ENCODE data around the gene RC3H2.
A peak's percentile ranks its signal among the peaks of the same experiment; 100 is the strongest.
"Not testable (repeated sequence)": the region's sequence is repeated elsewhere in the genome, so short reads cannot be mapped to it uniquely, and the experiment has no call there.

The RC3H2 gene

DNA sequence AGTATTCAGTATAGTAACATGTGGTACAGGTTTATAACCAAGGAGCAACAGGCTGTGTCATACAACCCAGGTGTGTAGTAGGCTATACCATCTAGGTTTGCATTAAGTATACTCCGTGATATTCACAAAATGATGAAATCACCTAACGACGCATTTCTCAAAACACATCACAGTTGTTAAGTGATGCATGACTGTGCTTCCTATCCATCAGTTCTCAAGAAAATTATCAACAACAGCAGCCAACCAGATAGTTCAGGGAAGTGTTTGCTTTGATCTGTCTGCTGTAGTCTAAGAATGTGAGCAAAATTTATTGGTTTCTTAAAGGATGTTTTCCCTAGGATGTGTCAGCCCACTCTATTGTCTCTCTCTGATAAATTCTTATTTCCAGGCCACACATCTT lies 18.8 kb upstream of the RC3H2 start:
- no peak for DNase-seq

GRCh38 chr9:122922713-122923112 lies 17.6 kb upstream of the RC3H2 start:
- DNase-seq, result no peak

DNA sequence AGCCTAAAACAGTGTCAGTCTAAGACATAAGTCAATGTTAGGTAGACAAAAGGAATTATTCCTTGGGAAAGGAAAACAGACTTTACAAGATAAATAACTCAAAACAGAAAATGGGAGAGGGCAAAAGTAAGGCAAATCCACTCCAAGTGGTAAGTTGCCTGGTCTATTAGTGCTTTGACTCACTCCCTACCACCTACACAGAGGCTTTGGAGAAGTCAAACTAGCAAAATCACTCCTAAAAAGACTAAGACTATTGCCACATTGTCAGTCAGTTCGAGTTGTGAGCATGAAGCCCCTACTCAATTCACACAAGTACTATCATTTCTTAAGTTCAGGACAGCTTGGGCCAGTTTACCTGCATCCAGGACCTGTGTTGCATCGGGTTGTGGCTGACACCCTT lies 13.2 kb upstream of the RC3H2 start:
- DNase-seq, result no peak

GRCh38 chr9:122912964-122913673 lies 8.0 kb upstream of the RC3H2 start, which contains the start of gene ZBTB6:
TSS of gene ZBTB6 (minus strand) at chr9:122913323. CDS start at chr9:122912072, 1,251 bp downstream.
- DNase-seq, result peak; percentile 74

GRCh38 chr9:122912671-122912963 lies 7.5 kb upstream of the RC3H2 start:
- DNase-seq, result no peak

GRCh38 chr9:122906122-122906521 lies 963 bp upstream of the RC3H2 start:
- DNase-seq, result not testable (repeated sequence)

DNA sequence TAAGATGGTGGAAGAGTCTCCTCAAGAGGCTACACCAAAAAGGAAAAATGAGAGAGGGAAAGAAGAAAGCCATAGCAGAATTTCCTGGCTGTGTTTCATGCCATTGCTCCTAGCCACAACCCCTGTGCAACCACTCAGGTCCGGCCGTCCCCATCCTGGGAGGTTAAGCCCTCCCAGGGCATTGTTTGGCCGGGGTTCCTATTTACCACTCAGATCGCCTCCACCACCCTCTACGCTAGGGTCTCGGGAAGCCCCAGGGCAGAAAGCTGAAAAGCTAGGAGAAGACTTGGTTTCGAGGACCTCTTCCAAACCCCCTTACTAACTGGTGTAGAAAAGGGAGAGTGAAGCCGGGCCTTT lies 715 bp downstream of the RC3H2 start:
- DNase-seq, result peak; percentile 54

DNA sequence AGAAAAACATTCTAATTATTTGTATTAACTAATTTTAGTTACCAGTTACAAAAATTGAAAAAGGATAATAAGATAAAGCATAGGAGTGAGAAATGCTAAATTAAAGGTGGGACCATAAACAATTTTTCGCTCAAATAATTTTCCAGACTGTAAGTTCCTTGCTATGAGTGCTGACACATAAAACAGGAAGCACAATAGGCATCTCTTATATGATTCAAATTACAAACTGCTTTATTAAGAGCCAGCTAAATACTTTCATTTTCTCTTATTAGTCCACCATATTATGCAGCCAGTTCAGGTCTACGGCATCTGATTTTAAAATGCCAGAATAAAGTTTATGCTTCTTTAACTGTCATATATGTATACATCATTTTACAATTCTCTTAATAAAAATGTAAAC lies 4.4 kb downstream of the RC3H2 start:
- DNase-seq, result no peak

DNA sequence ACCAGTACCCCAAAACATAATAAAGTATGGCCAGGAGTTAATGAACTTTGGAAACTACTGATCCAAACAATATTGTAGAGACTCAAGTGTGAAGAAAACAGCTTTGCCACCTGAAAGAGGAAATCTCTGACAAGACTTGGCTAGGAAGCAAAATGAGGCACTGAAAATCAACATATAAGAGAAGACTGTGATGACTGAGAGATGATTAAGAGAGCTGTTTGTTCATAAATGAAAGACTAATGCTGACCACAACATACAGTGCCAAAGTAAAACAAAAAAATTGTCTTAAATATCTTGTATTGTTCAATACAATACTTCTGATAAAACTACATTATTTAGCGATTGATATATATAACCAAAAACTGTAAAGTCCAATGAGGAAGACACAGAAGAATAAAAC lies 7.2 kb downstream of the RC3H2 start:
- no peak for DNase-seq

- no peak for DNase-seq
Measured at GRCh38 chr9:122888480-122888879, 16.7 kb downstream of the RC3H2 start.

DNA sequence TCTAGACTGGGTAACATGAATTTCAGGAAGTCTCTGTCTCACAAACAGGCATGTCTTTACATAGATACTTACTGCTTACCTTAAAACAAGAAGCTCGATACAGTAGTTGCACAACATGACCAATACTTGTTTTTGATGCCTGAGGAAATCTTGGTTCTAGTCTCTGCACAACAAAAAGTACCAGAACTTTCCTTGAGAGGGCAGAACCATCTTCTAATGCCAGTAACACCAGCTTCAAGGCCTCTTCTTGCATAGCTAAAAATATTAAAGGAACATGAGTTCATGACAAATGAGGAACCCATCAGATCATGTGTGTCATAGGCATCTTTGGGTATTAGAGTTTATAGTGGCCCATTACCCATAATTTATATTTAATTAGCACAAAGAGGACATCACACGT lies 22.0 kb downstream of the RC3H2 start:
- DNase-seq, result no peak

DNA sequence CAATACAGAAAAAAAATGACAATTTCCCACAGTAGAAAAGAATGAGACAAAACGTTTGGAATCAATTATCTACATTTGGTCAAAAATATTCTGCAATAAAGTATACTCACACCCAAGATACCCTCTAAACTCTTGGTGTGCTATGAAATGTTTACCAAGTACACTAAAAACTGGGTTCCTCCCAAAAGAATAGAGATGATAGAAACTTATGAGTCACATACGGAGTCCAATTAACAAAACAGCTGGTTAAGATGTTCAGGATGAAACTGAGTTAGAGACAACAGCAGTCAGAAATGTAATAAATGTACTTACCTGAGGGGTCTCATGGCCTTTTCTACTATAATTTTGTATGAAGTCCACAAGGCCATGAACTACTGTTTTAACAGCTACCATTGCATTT lies 25.7 kb downstream of the RC3H2 start:
- no peak for DNase-seq

- no peak for DNase-seq
Measured at GRCh38 chr9:122875523-122875922, 29.6 kb downstream of the RC3H2 start.

DNA sequence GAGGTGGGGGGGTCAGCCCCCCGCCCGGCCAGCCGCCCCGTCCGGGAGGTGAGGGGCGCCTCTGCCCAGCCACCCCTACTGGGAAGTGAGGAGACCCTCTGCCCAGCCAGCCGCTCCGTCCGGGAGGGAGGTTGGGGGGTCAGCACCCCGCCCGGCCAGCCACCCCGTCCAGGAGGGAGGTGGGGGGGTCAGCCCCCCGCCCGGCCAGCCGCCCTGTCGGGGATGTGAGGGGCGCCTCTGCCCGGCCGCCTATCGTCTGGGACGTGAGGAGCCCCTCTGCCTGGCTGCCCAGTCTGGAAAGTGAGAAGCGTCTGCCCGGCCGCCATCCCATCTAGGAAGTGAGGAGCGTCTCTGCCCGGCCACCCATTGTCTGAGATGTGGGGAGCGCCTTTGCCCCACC lies 37.9 kb downstream of the RC3H2 start:
- DNase-seq, result not testable (repeated sequence)

DNA sequence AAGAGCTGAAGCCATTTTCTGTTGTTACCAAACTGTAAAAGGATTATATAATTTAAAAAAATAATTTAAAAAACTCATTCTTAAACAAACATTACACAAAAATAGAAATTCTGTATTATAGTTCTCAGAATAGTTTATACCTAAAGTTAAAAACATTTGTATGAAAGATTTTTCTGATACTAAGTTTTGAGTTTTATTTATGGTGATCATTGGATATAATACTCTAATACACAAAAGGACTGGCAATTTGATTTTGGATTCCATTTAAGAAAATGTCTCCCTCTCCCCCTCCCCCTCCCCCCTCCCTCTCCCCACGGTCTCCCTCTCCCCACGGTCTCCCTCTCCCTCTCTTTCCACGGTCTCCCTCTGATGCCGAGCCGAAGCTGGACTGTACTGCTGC lies 39.1 kb downstream of the RC3H2 start:
- no peak for DNase-seq

GRCh38 chr9:122865300-122865699 lies 39.9 kb downstream of the RC3H2 start:
- no peak for DNase-seq

- no peak for DNase-seq
Measured at GRCh38 chr9:122863407-122863806, 41.8 kb downstream of the RC3H2 start.

DNA sequence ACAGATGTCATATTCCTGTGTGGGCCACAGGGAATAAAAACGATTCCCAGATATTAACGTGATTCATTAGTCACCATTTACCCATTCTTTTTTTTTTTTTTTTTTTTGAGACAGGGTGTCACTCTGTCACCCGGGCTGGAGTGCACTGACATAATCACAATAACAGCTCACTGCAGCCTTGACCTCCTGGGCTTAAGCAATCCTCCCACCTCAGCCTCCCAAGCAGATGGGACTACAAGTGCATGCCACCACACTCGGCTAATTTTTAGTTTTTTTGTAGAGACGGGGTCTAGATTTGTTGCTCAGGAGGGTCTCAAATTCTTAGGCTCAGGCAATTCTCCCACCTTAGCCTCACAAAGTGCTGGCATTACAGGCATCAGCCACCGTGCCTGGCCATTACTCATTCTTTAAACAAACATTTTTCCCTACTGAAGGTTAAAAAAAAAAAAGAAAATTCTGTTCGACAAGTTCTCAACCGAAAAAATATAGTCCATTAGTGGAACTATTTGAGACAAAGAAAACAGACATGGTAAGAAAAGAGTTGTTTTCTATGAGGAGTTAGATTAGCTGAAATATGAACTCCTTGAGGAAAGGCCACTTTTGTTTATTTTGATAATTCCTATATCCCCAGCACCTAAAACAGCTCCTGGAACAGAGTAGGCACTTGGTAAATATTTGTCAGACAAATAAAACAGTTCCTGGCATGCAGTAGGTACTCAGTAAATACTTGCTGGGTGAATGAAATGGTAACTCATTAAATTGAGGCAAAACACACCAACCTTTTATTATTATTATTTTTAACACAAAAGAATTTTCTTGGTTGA lies 44.6 kb downstream of the RC3H2 start:
- no peak for DNase-seq

- DNase-seq, result no peak
Measured at GRCh38 chr9:122857815-122858214, 47.3 kb downstream of the RC3H2 start.

GRCh38 chr9:122852085-122852786 lies 52.9 kb downstream of the RC3H2 start:
- not testable (repeated sequence) for DNase-seq

DNA sequence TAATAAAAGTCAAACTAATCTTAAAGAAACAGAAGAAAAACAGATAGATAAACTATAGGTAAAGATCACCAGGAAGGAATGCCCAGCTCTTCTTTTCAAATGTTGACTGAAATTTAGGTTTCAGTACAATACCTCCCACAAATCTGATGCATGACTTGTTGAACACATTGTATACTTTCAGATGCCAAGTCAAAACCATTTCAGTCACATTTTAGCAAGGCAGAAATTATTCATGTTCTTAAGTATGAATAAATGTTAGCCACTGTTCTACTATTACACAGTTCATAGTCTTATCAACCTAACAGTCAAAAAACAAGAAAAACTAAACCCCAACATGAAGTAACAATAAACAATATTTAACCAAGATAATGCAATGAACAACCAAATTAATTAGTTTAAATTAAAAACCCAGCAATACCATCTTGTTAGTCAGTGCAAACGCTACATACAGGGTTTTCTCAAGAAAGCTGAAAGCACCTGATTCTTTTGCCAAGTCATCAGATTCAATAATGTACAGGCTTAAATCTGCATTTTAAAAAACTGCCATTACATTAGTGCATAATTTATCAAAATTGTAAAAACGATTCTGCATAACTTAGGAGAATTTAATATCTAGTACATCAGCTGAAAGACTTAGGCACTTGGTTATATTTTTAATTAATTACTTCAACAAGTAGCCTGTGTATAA lies 56.8 kb downstream of the RC3H2 start:
- DNase-seq, result no peak

GRCh38 chr9:122846371-122846940 lies 58.7 kb downstream of the RC3H2 start:
- DNase-seq, result no peak

DNA sequence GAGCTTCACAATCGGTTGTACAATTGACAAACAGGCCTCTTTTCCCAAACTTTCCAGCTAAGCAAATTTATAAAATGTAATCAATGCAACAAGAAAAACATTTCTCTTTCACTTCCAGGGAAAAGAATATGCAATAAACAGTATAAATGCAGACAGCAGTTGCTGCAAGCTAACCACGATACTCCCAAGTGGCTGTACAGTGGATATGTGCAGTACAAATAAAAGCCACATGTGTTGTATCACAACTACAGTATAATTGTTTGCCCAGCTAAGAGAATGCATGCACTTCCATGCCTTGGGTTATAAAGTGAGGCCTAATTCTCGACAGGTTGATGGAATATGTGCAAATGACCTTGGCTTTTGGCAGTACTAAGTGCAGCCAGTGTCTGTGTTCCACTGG lies 60.0 kb downstream of the RC3H2 start:
- no peak for DNase-seq
